ENCODE measurements around the gene E2F2. TPM values are rescaled to one million over a fixed set of nuclear protein-coding genes. Genes with fewer than 3 reads are reported as not detected.

E2F2 gene
- total RNA-seq, 1 experiment from 2014 or later, result 9.5 TPM

DNA sequence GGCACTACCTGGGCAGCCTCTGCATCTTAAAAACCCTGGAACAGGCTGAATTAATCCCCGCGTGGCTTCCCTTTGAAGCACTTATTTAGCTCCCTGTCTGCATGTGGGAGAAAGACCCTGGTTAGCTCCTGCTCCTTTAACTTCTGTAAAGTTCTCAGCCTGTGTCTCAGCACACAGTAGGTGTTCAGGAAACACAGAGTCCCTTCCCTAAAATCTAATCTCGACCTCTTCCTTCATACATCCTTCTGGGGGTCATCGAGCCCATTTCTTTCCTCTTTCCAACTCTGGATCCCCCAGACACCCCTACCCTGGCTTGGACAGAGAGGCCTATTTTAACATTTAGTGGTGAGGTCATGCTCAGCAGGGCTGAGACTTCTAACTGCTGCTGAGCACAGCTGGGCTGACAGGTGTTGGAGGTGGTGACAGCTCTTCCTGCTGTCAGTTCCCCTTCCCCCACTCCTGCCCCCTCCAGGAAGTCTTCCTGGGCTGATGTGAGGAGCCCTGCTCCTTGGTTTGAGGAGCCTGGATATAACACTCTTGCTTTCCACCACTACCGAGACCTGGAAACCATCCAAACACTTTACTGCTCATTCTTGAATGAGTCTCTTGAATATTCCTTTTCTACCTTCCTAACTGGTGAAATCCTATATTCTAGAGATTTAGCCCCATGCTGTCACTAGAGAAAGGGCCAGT lies 5.3 kb downstream of the E2F2 start:
- Histone ChIP-seq H3K9me3 (no peaks in the 10 kb centered on the region), H3K4me3 (ENCODE audit: low read depth, low read length) (no peak overlapping the region), H3K36me3 (ENCODE audit: control insufficient read depth, insufficient read depth, low read length) (no peaks in the 10 kb centered on the region; the same call in 1 of the 2 replicates), H3K27me3 (replicated peaks; ENCODE audit: control insufficient read depth, insufficient read depth, low read length) (no peaks in the 10 kb centered on the region), H3K4me1 (peaks cover 7% of the 10 kb centered on the region; the same call in 1 of the 2 replicates)
- ChIA-PET CTCF (interaction anchor here (0.6 to 1.1 kb wide), 2 partner anchors 12 to 109 kb away, joined by 3 read pairs; no protein-coding TSS in a partner anchor), POLR2A (no interaction called here)
- H3K27me3 Mint-ChIP-seq (ENCODE audit: insufficient read depth, unreplicated experiment), result no peaks in the 10 kb centered on the region
- H3K27ac Mint-ChIP-seq (ENCODE audit: unreplicated experiment), result no peak overlapping the region
- H3K4me1 Mint-ChIP-seq (ENCODE audit: low read depth, unreplicated experiment), result no peaks in the 10 kb centered on the region
- peaks cover 11% of the 10 kb centered on the region for H3K36me3 Mint-ChIP-seq (ENCODE audit: insufficient read depth, unreplicated experiment)
- no peaks in the 10 kb centered on the region for H3K9me3 Mint-ChIP-seq (ENCODE audit: unreplicated experiment)
- no peak overlapping the region for H3K4me3 Mint-ChIP-seq (ENCODE audit: unreplicated experiment)
- no peak for DNase-seq
- BruUV-seq (replicated peaks), result no TSS peak
- TF ChIP-seq, protein P1, sequence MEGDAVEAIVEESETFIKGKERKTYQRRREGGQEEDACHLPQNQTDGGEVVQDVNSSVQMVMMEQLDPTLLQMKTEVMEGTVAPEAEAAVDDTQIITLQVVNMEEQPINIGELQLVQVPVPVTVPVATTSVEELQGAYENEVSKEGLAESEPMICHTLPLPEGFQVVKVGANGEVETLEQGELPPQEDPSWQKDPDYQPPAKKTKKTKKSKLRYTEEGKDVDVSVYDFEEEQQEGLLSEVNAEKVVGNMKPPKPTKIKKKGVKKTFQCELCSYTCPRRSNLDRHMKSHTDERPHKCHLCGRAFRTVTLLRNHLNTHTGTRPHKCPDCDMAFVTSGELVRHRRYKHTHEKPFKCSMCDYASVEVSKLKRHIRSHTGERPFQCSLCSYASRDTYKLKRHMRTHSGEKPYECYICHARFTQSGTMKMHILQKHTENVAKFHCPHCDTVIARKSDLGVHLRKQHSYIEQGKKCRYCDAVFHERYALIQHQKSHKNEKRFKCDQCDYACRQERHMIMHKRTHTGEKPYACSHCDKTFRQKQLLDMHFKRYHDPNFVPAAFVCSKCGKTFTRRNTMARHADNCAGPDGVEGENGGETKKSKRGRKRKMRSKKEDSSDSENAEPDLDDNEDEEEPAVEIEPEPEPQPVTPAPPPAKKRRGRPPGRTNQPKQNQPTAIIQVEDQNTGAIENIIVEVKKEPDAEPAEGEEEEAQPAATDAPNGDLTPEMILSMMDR (IDR thresholded peaks at IDR 0.05; ENCODE audit: insufficient read depth in 1 of 2, low read depth in 1 of 2, low read length in 1 of 2, severe bottlenecking in 1 of 2, unreplicated experiment in 1 of 2), result no peak
- intact Hi-C loops (cut with micrococcal nuclease; ENCODE audit: unreplicated experiment), result no loop called here

DNA sequence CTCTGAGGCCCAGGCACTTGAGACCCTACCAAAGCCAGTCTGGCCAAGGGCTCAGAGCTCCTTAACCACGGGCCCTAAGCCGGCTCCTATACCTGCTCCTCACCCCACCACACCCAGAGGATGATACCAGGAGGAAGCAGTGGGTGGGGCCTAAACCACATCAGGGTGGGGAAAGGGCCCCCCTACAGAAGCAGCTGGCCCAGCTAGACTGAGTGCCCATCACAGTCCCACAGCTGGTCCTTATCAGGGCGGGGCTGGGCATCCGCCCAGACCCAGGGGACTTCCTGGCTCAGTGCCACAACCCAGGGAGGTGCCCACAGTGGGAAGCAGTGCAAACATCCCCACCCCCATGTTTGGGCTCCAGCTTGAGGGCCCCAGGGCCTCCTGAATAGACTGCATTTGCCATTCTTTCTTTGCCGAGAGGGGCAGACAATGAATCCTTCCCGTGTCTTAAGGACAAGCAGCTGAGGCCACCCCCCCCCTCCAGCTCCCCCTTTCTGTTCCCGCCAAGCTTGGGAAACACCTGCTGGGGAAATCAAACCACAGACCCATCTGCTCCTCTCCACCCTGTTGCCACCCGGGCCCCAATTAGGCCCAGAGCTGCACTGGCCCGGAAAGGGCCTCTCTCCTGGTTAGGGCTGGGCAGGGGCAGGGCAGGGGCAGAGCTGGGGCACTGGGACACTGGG lies 6.2 kb downstream of the E2F2 start:
- H3K4me3 ChIP-seq (ENCODE audit: low read depth, low read length), result no peak overlapping the region
- TF ChIP-seq, protein P1 (IDR thresholded peaks at IDR 0.05; ENCODE audit: insufficient read depth in 1 of 2, low read depth in 1 of 2, low read length in 1 of 2, severe bottlenecking in 1 of 2, unreplicated experiment in 1 of 2), result no peak
- CTCF ChIA-PET, result interaction anchor here (1.1 kb wide), 1 partner anchor 110 kb away, joined by 3 read pairs; no protein-coding TSS in a partner anchor
- no peaks in the 10 kb centered on the region for H3K9me3 ChIP-seq
- POLR2A ChIA-PET, result no interaction called here
- BruUV-seq (replicated peaks), result no TSS peak
- no peaks in the 10 kb centered on the region; the same call in 1 of the 2 replicates for H3K36me3 ChIP-seq (ENCODE audit: control insufficient read depth, insufficient read depth, low read length)
- H3K4me1 Mint-ChIP-seq (ENCODE audit: low read depth, unreplicated experiment), result no peaks in the 10 kb centered on the region
- H3K9me3 Mint-ChIP-seq (ENCODE audit: unreplicated experiment), result no peaks in the 10 kb centered on the region
- DNase-seq, result no peak
- no peak overlapping the region for H3K4me3 Mint-ChIP-seq (ENCODE audit: unreplicated experiment)
- H3K27me3 Mint-ChIP-seq (ENCODE audit: insufficient read depth, unreplicated experiment), result no peaks in the 10 kb centered on the region
- peaks cover 11% of the 10 kb centered on the region for H3K36me3 Mint-ChIP-seq (ENCODE audit: insufficient read depth, unreplicated experiment)
- intact Hi-C loops (cut with micrococcal nuclease; ENCODE audit: unreplicated experiment), result no loop called here
- H3K27me3 ChIP-seq (replicated peaks; ENCODE audit: control insufficient read depth, insufficient read depth, low read length), result no peaks in the 10 kb centered on the region
- no peak overlapping the region for H3K27ac Mint-ChIP-seq (ENCODE audit: unreplicated experiment)
- H3K4me1 ChIP-seq, result peaks cover 4% of the 10 kb centered on the region; the same call in 1 of the 2 replicates

DNA sequence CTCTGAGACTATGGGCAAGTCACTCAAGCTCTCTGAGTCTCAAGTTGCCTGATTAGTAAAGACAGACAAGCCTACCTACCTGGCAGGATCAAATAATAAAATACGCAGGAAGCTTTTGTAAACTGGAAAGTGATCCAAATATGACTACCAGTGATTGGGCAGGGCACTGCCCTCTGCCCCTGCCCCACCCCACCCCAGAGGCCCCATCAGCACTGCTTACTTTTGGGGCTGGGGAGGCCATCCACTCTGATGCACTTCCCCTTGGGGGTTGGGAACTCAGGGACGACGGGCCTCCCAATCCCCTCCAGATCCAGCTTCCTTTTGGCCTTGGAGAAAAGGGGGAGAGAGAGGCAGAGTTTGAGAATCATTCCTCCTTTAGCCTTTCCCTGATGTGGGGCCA lies 6.9 kb downstream of the E2F2 start:
- Mint-ChIP-seq H3K27ac (ENCODE audit: unreplicated experiment) (no peak overlapping the region), H3K9me3 (ENCODE audit: unreplicated experiment) (no peaks in the 10 kb centered on the region), H3K4me1 (ENCODE audit: low read depth, unreplicated experiment) (no peaks in the 10 kb centered on the region), H3K4me3 (ENCODE audit: unreplicated experiment) (no peak overlapping the region), H3K27me3 (ENCODE audit: insufficient read depth, unreplicated experiment) (no peaks in the 10 kb centered on the region), H3K36me3 (ENCODE audit: insufficient read depth, unreplicated experiment) (peaks cover 16% of the 10 kb centered on the region)
- intact Hi-C loops (cut with micrococcal nuclease; ENCODE audit: unreplicated experiment), result no loop called here
- CTCF ChIA-PET, result no interaction called here
- POLR2A ChIA-PET, result no interaction called here
- TF ChIP-seq, protein P1 (IDR thresholded peaks at IDR 0.05; ENCODE audit: insufficient read depth in 1 of 2, low read depth in 1 of 2, low read length in 1 of 2, severe bottlenecking in 1 of 2, unreplicated experiment in 1 of 2), result no peak
- Histone ChIP-seq H3K36me3 (ENCODE audit: control insufficient read depth, insufficient read depth, low read length) (no peaks in the 10 kb centered on the region; the same call in 1 of the 2 replicates), H3K4me3 (ENCODE audit: low read depth, low read length) (no peak overlapping the region), H3K9me3 (no peaks in the 10 kb centered on the region), H3K27me3 (replicated peaks; ENCODE audit: control insufficient read depth, insufficient read depth, low read length) (no peaks in the 10 kb centered on the region), H3K4me1 (no peaks in the 10 kb centered on the region)
- BruUV-seq (replicated peaks), result no TSS peak
- DNase-seq, result no peak
